Sigmoid colon (tissue), 4 donors: ENCODE data around the gene ADRA2B.

Experiments used
- POLR2A ChIP-seq, 2 donors: fragments of 450-650 bp; IDR thresholded peaks; one replicate each; pipeline ENCODE4 v1.6.1; 2016; ENCODE audit warnings: antibody characterized with exemption in 2 of 2, mild to moderate bottlenecking in 2 of 2, moderate library complexity in 2 of 2
- POLR2AphosphoS5 ChIP-seq, 4 donors: sonication (generic); formaldehyde crosslinking; IDR thresholded peaks; one replicate each; pipeline ENCODE4 v1.6.1; 2017; ENCODE audit warnings: antibody characterized with exemption in 4 of 4
- TF ChIP-seq, protein P1 (sequence below), 4 experiments: fragments of 450-650 bp in 3 of 4; fragments of 200-600 bp in 1 of 4; IDR thresholded peaks; one replicate each; pipeline ENCODE4 v1.5.1; 2016 to 2019; ENCODE audit warnings: antibody characterized with exemption in 4 of 4, mild to moderate bottlenecking in 3 of 4, moderate library complexity in 2 of 4

GRCh38 chr2:96105994-96106715 lies 10.2 kb downstream of the ADRA2B start:
- TF ChIP-seq, protein P1, sequence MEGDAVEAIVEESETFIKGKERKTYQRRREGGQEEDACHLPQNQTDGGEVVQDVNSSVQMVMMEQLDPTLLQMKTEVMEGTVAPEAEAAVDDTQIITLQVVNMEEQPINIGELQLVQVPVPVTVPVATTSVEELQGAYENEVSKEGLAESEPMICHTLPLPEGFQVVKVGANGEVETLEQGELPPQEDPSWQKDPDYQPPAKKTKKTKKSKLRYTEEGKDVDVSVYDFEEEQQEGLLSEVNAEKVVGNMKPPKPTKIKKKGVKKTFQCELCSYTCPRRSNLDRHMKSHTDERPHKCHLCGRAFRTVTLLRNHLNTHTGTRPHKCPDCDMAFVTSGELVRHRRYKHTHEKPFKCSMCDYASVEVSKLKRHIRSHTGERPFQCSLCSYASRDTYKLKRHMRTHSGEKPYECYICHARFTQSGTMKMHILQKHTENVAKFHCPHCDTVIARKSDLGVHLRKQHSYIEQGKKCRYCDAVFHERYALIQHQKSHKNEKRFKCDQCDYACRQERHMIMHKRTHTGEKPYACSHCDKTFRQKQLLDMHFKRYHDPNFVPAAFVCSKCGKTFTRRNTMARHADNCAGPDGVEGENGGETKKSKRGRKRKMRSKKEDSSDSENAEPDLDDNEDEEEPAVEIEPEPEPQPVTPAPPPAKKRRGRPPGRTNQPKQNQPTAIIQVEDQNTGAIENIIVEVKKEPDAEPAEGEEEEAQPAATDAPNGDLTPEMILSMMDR (IDR thresholded peaks at IDR 0.05), result no peak
- TF ChIP-seq POLR2A (IDR thresholded peaks at IDR 0.05) (no peak), POLR2AphosphoS5 (IDR thresholded peaks at IDR 0.05) (no peak)
